K562 (cell line): Measurements from ENCODE around the gene KCNQ4. TPM values are rescaled to one million over a fixed set of nuclear protein-coding genes. Genes with fewer than 3 reads are reported as not detected.

Source experiments
- CHD4 ChIP-seq: fragments of 200-600 bp; sonication (generic); IDR thresholded peaks from 3 replicates; pipeline ENCODE4 v1.6.1; 2012; ENCODE audit warnings: low read depth, mild to moderate bottlenecking, mixed read lengths, low read length, inconsistent platforms; ENCODE audit not compliant: insufficient read depth, insufficient replicate concordance, poor library complexity, severe bottlenecking
- FOSL1 ChIP-seq: fragments of 200-800 bp; sonication (Bioruptor generic); conservative IDR thresholded peaks from 2 replicates; pipeline ENCODE4 v1.6.1; 2016; ENCODE audit warnings: missing genetic modification characterization, missing compliant biosample characterization
- FOXM1 ChIP-seq, 2 experiments: fragments of 450-650 bp in 1 of 2; sonication (generic) in 1 of 2; formaldehyde crosslinking in 1 of 2; IDR thresholded peaks; 2 replicates each; pipeline versions ENCODE4 v1.6.1 to v1.9.0; 2017 to 2022; ENCODE audit warnings: low read depth in 2 of 2, mild to moderate bottlenecking in 2 of 2, missing genetic modification reagents in 1 of 2, moderate library complexity in 1 of 2
- HLTF ChIP-seq: fragments of 450-650 bp; IDR thresholded peaks from 2 replicates; pipeline ENCODE4 v1.6.1; 2016
- KAT7 ChIP-seq: sonication (generic); formaldehyde crosslinking; IDR thresholded peaks from 2 replicates; pipeline ENCODE4 v1.8.0; 2022; ENCODE audit warnings: missing genetic modification reagents, mild to moderate bottlenecking, borderline replicate concordance
- KDM2B ChIP-seq: fragments of 250-450 bp; sonication (Bioruptor Pico); IDR thresholded peaks from 2 replicates; pipeline ENCODE4 v1.8.0; 2021; ENCODE audit warnings: mild to moderate bottlenecking, moderate library complexity
- MAZ ChIP-seq, 2 experiments: fragments of 450-650 bp in 1 of 2; sonication (generic) in 1 of 2; formaldehyde crosslinking; IDR thresholded peaks in 1 of 2; conservative IDR thresholded peaks in 1 of 2; 2 replicates each; pipeline versions ENCODE4 v1.4.0 to v1.5.0; 2020; ENCODE audit warnings: mild to moderate bottlenecking in 1 of 2, missing genetic modification reagents in 1 of 2
- MEIS2 ChIP-seq: fragments of 450-650 bp; IDR thresholded peaks from 2 replicates; pipeline ENCODE4 v1.6.1; 2014; ENCODE audit warnings: mild to moderate bottlenecking; ENCODE audit not compliant: partially characterized antibody
- POLR2AphosphoS5 ChIP-seq: IDR thresholded peaks from 2 replicates; pipeline ENCODE4 v1.6.1; 2011; ENCODE audit warnings: mild to moderate bottlenecking, low read depth, low read length, moderate library complexity; ENCODE audit not compliant: control insufficient read depth, insufficient read depth
- SPI1 ChIP-seq: IDR thresholded peaks from 2 replicates; pipeline ENCODE4 v1.6.1; 2011; ENCODE audit warnings: low read depth, low read length, control low read depth, borderline replicate concordance
- TAF9B ChIP-seq: fragments of 450-650 bp; IDR thresholded peaks from 2 replicates; pipeline ENCODE4 v1.6.1; 2018; ENCODE audit warnings: mild to moderate bottlenecking; ENCODE audit not compliant: partially characterized antibody
- ZNF586 ChIP-seq: fragments of 450-650 bp; formaldehyde crosslinking; conservative IDR thresholded peaks from 2 replicates; pipeline ENCODE4 v1.4.0; 2020; ENCODE audit warnings: mild to moderate bottlenecking, moderate library complexity
- polyA plus RNA-seq, 8 experiments: library from polyadenylated mRNA; depleted of rRNA in 4 of 8; stranded (reverse) in 5 of 8; unstranded in 3 of 8; fragments of >200 nt; fragmentation: Nextera tagmentation in 2 of 8; fragmentation: Illumina TruSeq in 1 of 8; extraction: Ambion mirVana in 2 of 8; extraction: Trizol in 1 of 8; gene quantifications; 2 replicates each; pipeline versions ENCODE4 v1.2.1 to v1.2.3, GENCODE V29; 2011 to 2014; ENCODE audit warnings: inconsistent platforms in 1 of 8, missing spikeins in 1 of 8
- total RNA-seq, 7 experiments: library from RNA; depleted of rRNA in 6 of 7; stranded (reverse); fragments of >200 nt in 6 of 7; fragmentation: Illumina TruSeq in 2 of 7; extraction: Trizol in 2 of 7; gene quantifications; 2 replicates each; pipeline versions ENCODE4 v1.2.1 to v1.2.3, GENCODE V29; 2011 to 2021; ENCODE audit warnings: low replicate concordance in 1 of 7
- TF ChIP-seq, protein P1 (sequence below): IDR thresholded peaks from 3 replicates; pipeline ENCODE4 v1.6.1; 2011; ENCODE audit warnings: borderline replicate concordance, mild to moderate bottlenecking, moderate library complexity; ENCODE audit not compliant: insufficient read length; ENCODE audit errors: extremely low read depth
- TF ChIP-seq, protein P2 (sequence below): fragments of 250-450 bp; sonication (Bioruptor Pico); IDR thresholded peaks from 2 replicates; pipeline ENCODE4 v1.5.0; 2020; ENCODE audit warnings: mild to moderate bottlenecking, borderline replicate concordance
- TF ChIP-seq, protein P3 (sequence below): fragments of 450-650 bp; formaldehyde crosslinking; IDR thresholded peaks from 2 replicates; pipeline ENCODE4 v1.4.0; 2020; ENCODE audit warnings: mild to moderate bottlenecking, moderate library complexity
- TF ChIP-seq, protein P4 (sequence below): fragments of 200-400 bp; formaldehyde crosslinking; IDR thresholded peaks from 2 replicates; pipeline ENCODE4 v1.6.1; 2017; ENCODE audit warnings: mild to moderate bottlenecking, low read depth, low read length, moderate library complexity

KCNQ4 gene
- total and polyA plus RNA-seq, 9 of the 15 experiments (the other 6 are each of a cell fraction or from before 2014, with no cell fraction given): 0.07 to 4.1 (median 0.79) TPM

DNA sequence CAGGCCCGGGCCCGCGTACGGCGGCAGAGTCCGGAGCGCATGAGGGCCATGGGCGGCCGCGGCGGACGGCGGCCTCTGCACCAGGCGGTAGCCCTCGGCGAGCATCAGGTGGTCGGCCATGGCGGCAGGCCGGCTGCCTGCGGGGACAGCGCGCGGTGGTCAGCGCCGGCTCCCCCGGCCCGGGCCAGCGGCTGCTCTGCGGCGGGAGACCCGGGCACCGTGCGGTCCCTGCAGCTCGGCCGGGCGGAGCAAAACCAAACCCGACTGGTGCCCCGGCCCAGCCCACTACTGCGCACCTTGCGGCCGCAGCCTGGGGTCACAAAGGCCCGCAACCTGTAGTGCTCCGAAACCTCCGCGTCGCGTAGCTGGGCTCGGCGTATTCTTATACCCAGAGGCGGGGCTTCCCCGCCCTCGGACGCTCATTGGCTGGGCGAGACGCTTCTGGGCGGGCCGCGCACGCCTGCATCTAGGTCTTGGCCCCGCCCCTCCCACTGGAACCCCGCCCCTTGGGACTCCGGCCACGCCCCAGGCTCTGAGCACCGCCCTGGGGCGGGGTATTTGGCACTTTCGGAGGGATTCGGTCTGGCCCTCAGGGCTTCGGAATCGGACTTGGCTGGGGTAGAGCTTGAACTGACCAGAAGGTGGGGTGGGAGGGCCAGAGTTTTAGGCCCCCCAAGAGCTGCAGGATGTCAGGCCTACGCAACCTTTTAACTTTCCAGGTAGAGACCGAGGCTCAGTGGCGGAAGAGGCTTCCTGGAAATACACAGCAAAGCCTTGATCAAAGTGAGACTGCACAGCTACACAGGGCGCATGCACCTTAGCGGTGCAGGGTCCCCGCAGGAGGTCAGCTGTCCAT lies 78.6 kb downstream of the KCNQ4 start, which contains the start of gene CITED4 (continued):
- TF ChIP-seq KDM2B (CRISPR knock-in tag) (peak; percentile 61; the same call in 1 of the 2 replicates), KAT7 (CRISPR knock-in tag) (peak; percentile 64; the same call in 1 of the 2 replicates), ZNF586 (CRISPR knock-in tag) (no peak), SPI1 (0 out of 2 replicates have a peak, but pooled peaks have one; percentile 8), MEIS2 (peak; percentile 7), FOSL1 (no peak), POLR2AphosphoS5 (0 out of 2 replicates have a peak, but pooled peaks have one; percentile 23), MAZ (CRISPR knock-in tag; conservative IDR thresholded peaks at IDR 0.05 in 1 of 2, IDR thresholded peaks at IDR 0.05 in 1 of 2) (peak in 1 of 2 experiments; percentile 85; a peak in 3 of 4 replicates), CHD4 (no peak), HLTF (no peak), TAF9B (no peak), FOXM1 (IDR thresholded peaks at IDR 0.05; ENCODE audit: low read depth) (no peak), FOXM1 (CRISPR knock-in tag; IDR thresholded peaks at IDR 0.05; ENCODE audit: low read depth) (0 out of 2 replicates have a peak, but pooled peaks have one; percentile 26)
- TF ChIP-seq, protein P1, sequence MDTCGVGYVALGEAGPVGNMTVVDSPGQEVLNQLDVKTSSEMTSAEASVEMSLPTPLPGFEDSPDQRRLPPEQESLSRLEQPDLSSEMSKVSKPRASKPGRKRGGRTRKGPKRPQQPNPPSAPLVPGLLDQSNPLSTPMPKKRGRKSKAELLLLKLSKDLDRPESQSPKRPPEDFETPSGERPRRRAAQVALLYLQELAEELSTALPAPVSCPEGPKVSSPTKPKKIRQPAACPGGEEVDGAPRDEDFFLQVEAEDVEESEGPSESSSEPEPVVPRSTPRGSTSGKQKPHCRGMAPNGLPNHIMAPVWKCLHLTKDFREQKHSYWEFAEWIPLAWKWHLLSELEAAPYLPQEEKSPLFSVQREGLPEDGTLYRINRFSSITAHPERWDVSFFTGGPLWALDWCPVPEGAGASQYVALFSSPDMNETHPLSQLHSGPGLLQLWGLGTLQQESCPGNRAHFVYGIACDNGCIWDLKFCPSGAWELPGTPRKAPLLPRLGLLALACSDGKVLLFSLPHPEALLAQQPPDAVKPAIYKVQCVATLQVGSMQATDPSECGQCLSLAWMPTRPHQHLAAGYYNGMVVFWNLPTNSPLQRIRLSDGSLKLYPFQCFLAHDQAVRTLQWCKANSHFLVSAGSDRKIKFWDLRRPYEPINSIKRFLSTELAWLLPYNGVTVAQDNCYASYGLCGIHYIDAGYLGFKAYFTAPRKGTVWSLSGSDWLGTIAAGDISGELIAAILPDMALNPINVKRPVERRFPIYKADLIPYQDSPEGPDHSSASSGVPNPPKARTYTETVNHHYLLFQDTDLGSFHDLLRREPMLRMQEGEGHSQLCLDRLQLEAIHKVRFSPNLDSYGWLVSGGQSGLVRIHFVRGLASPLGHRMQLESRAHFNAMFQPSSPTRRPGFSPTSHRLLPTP: no peak
- TF ChIP-seq, protein P2, sequence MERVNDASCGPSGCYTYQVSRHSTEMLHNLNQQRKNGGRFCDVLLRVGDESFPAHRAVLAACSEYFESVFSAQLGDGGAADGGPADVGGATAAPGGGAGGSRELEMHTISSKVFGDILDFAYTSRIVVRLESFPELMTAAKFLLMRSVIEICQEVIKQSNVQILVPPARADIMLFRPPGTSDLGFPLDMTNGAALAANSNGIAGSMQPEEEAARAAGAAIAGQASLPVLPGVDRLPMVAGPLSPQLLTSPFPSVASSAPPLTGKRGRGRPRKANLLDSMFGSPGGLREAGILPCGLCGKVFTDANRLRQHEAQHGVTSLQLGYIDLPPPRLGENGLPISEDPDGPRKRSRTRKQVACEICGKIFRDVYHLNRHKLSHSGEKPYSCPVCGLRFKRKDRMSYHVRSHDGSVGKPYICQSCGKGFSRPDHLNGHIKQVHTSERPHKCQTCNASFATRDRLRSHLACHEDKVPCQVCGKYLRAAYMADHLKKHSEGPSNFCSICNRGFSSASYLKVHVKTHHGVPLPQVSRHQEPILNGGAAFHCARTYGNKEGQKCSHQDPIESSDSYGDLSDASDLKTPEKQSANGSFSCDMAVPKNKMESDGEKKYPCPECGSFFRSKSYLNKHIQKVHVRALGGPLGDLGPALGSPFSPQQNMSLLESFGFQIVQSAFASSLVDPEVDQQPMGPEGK: no peak
- TF ChIP-seq, protein P3, sequence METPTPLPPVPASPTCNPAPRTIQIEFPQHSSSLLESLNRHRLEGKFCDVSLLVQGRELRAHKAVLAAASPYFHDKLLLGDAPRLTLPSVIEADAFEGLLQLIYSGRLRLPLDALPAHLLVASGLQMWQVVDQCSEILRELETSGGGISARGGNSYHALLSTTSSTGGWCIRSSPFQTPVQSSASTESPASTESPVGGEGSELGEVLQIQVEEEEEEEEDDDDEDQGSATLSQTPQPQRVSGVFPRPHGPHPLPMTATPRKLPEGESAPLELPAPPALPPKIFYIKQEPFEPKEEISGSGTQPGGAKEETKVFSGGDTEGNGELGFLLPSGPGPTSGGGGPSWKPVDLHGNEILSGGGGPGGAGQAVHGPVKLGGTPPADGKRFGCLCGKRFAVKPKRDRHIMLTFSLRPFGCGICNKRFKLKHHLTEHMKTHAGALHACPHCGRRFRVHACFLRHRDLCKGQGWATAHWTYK (CRISPR knock-in tag): no peak
- TF ChIP-seq, protein P4, sequence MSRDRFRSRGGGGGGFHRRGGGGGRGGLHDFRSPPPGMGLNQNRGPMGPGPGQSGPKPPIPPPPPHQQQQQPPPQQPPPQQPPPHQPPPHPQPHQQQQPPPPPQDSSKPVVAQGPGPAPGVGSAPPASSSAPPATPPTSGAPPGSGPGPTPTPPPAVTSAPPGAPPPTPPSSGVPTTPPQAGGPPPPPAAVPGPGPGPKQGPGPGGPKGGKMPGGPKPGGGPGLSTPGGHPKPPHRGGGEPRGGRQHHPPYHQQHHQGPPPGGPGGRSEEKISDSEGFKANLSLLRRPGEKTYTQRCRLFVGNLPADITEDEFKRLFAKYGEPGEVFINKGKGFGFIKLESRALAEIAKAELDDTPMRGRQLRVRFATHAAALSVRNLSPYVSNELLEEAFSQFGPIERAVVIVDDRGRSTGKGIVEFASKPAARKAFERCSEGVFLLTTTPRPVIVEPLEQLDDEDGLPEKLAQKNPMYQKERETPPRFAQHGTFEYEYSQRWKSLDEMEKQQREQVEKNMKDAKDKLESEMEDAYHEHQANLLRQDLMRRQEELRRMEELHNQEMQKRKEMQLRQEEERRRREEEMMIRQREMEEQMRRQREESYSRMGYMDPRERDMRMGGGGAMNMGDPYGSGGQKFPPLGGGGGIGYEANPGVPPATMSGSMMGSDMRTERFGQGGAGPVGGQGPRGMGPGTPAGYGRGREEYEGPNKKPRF: no peak
